COR-L47 (cell line): ENCODE results near the gene ERCC4.
A peak's percentile ranks its signal among the peaks of the same experiment; 100 is the strongest.

ENCODE experiments used
- DNase-seq: peaks from one replicate; lab custom pipeline; 2025; lab: John Stamatoyannopoulos, UW

ERCC4 gene

GRCh38 chr16:13911306-13911705 is 8.6 kb upstream of the ERCC4 start:
- DNase-seq = no peak

- DNase-seq = no peak
Observed at GRCh38 chr16:13911871-13912270, 8.1 kb upstream of the ERCC4 start.

GRCh38 chr16:13912891-13913290 is 7.1 kb upstream of the ERCC4 start:
- no peak for DNase-seq

- DNase-seq = no peak
Observed at GRCh38 chr16:13913374-13914292, 6.3 kb upstream of the ERCC4 start.

GRCh38 chr16:13915033-13915635 is 4.8 kb upstream of the ERCC4 start:
- no peak for DNase-seq

GRCh38 chr16:13919330-13919682 is 648 bp upstream of the ERCC4 start:
- no peak for DNase-seq

GRCh38 chr16:13920510-13920818 is 510 bp downstream of the ERCC4 start:
- DNase-seq = no peak

- DNase-seq = no peak
Observed at GRCh38 chr16:13921328-13921727, 1.4 kb downstream of the ERCC4 start.

- DNase-seq = peak; percentile 23
Observed at GRCh38 chr16:13923703-13924298, 3.8 kb downstream of the ERCC4 start.

- no peak for DNase-seq
Observed at GRCh38 chr16:13926464-13926863, 6.5 kb downstream of the ERCC4 start.

- no peak for DNase-seq
Observed at GRCh38 chr16:13926891-13927290, 6.9 kb downstream of the ERCC4 start.

- DNase-seq = no peak
Observed at GRCh38 chr16:13928646-13929045, 8.7 kb downstream of the ERCC4 start.

- DNase-seq = no peak
Observed at GRCh38 chr16:13931845-13932244, 11.9 kb downstream of the ERCC4 start.

- DNase-seq = no peak
Observed at GRCh38 chr16:13935408-13935807, 15.5 kb downstream of the ERCC4 start.

GRCh38 chr16:13936155-13936554 is 16.2 kb downstream of the ERCC4 start:
- DNase-seq = no peak

GRCh38 chr16:13936596-13937081 is 16.7 kb downstream of the ERCC4 start:
- no peak for DNase-seq

- no peak for DNase-seq
Observed at GRCh38 chr16:13937411-13937810, 17.5 kb downstream of the ERCC4 start.

- no peak for DNase-seq
Observed at GRCh38 chr16:13938480-13938879, 18.5 kb downstream of the ERCC4 start.

GRCh38 chr16:13939821-13940220 is 19.9 kb downstream of the ERCC4 start:
- no peak for DNase-seq

GRCh38 chr16:13940397-13940933 is 20.5 kb downstream of the ERCC4 start:
- no peak for DNase-seq

- no peak for DNase-seq
Observed at GRCh38 chr16:13944816-13945215, 24.9 kb downstream of the ERCC4 start.

GRCh38 chr16:13945744-13946485 is 26.0 kb downstream of the ERCC4 start:
- DNase-seq = no peak
